ENCODE results near the gene NTPCR.
"Not testable (repeated sequence)": the region's sequence is repeated elsewhere in the genome, so short reads cannot be mapped to it uniquely, and the experiment has no call there.

The NTPCR gene, protein sequence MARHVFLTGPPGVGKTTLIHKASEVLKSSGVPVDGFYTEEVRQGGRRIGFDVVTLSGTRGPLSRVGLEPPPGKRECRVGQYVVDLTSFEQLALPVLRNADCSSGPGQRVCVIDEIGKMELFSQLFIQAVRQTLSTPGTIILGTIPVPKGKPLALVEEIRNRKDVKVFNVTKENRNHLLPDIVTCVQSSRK

DNA sequence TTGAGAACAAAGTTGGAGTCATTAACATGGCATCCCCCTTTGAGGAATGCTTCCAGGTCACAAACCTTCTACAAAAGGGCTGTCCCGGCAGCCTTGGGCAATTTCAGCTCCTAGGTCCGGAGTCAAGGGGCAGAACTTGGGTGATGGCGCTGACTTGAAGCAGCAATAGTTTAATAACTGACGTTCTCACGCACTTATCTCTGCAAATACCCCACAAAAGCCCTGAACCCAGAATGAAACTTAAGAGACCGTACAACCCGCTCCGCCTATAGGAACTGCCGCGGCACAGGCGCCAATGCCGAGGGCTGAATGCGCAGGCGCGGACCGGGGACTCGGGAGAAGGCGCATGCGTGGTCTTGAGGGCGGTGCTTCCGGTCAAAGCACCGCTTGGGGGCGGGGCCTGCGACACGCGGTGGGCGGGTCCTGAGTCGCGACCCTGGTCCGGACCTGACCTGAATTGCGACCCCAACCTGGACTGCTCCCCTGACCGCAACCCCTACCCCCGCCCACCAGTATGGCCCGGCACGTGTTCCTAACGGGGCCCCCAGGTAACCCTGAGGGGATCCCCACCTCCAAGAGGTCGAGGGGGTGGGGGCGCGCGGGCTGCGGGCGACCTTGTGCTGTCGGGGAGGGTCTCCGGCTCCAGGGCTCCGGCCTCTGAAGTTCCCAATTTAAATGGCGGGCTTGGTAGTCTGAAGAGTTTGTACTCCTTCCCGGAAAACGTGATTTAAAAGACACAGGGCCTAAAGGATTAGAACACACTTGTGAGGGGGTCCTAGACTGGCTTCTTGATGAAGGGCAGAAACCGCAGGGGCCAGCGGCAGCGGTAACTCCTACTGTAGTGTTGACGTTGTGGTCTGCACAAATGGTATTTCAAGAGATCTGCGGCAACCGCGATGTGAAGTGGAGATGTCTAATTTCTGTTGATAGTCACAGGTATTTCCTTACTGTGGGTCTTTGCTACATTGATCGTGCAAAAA is at the start of gene NTPCR:
Gene NTPCR, plus strand, starts transcription at position 415 of the 980 bp plus-strand sequence. Its CDS starts 100 bp downstream, at position 515.
- DNase-seq (ENCODE audit: low read depth) = peak; percentile 76

DNA sequence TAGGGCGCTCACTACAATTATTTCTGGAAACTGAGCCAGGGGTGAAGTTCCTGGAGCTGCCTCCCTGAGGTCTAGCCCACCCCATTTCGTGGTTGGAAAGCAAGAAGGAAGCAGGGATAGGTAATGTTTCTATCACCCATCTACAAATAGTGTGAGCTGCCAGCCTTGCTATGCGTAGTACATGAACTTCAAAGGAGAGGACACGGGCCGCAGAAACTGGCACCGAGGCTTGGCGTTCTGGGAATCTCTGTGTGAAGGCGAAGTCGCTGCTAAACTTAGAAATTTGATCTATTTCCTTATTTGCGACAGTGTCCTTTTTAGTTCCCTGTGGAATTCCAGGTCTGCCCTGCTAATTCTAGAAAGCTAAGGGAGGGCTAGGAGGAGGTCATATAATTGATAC is 49.6 kb upstream of the NTPCR start:
- no peak for DNase-seq (ENCODE audit: low read depth)

DNA sequence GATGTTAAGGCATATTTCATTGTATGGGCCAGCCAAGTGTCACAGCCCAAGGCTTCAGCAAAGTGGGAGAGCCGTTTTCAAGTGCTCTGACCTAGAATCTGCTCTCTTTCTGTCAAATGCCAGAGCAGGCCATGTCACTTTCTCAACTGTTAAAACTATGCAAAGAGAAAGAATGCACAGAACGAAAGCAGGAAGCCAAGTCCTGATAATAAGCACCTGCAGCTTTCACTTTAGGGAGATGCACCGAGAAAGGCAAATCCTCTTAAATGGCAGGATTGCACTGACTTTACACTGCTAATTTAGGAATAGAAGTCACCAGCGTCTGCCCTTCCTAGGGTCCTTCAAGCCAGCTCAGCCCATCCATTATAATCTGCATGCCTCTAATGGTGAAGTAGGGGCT is 49.2 kb upstream of the NTPCR start:
- no peak for DNase-seq (ENCODE audit: low read depth)

DNA sequence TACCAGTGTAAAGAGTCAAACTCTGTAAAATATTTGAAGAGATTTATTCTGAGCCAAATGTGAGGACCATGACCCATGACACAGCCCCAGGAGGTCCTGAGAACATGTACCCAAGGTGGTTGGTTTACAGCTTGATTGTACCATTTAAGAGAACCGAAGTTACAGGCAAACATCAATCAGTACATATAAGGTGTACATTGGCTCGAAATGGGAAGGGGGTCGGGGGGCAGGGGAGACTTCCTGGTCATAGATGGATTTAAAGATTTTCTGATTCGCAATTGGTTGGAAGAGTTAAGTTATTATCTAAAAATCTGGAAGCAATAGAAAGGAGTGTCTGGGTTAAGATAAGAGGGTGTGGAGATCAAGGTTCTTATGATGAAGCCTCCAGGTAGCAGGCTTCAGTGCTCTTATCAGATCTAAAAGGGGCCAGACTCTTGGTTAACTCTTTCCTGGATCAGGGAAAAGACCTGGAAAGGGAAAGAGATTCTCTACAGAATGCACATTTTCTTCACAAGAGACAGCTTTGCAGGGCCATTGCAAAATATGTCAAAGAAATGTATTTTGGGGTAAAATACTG is 47.5 kb upstream of the NTPCR start:
- no peak for DNase-seq (ENCODE audit: low read depth)

DNA sequence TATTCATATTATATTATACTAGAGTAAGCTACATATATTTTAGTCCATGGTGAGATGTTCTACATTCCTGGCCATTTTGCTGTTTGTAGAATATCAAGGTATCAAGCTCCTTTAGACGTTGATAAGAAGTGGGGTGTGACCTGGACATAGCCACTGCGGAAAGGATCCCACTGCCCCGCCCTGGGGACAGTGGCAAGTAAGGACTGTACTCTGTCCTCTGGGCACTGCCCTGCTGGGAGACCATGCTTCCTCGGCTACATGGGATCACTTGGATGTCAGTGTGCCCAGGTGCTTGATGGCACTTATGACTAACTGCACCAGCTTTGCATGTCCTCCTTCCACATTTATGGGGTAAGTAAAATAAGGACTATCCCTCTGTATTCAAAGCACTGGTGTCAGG is 46.3 kb upstream of the NTPCR start:
- DNase-seq (ENCODE audit: low read depth) = no peak

DNA sequence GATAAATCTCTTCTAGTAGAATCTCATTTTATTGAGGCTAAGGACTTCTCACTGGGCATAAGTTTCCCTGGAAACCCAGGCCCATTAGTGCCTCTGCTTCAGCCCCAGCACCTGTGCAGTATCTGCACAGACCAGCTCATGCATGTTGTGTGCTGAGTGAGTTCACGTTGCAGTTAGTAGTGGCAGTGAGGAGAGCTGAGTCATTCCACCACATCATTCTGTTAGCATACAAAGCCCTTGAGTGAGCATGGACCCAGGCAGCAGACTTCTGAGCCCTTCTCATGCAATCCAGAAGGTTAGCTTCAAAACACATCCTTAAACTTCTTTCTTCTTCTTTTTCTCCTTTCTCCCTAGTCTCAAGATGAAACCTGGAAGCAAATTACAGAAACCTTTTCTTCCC is 45.8 kb upstream of the NTPCR start:
- DNase-seq (ENCODE audit: low read depth) = peak; percentile 40

DNA sequence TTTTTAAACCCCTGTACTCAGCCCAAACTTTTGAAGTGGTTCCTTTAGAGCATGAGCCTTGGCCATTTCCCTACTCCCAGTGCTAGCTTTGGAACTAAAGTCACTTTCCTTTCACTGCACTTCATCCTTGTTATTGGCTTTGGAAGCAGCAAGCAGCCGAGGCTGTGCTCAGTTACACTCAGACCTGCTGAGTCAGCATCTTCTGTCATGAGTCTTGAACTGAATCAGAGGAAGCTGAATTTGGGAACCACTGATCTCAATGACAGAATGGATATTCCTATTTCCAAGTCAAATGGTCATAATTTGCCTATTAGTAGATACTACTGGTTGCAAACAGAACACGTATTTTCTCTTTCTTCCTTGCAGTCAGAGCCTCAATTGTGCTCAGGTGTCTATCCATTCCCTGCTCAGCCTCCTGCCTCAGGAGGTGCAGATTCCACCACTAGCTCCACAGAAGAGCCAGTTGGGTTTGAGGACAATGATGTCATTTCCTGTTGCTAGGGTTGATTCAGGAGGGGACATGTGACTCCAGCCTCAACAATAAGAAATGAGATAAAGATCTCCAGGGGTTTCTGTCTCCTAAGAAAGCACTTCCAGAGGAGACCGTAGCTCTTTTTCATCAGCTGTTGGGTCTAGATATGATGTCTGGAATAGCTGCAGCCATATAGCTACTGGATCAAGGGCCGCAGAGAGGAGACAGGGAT is 44.9 kb upstream of the NTPCR start:
- peak; percentile 39 for DNase-seq (ENCODE audit: low read depth)

DNA sequence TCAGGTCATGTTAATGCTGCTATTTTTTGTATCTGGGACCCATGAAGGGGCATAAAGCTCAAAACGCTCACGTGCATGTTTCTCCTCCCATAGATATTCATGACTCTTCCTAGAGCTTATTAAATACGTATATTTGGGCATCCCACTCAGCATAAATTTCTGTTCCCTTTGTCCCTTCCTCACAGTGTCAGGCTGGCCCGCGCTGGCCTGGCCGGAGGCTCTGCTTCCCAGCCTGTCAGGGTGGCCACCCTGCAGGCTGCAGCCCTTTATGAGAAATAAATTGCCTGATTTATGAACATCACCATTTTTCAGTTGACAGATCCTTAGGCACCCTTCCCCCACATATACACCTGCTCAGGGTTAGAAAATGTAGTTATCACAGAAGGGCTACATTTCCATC is 44.0 kb upstream of the NTPCR start:
- no peak for DNase-seq (ENCODE audit: low read depth)

DNA sequence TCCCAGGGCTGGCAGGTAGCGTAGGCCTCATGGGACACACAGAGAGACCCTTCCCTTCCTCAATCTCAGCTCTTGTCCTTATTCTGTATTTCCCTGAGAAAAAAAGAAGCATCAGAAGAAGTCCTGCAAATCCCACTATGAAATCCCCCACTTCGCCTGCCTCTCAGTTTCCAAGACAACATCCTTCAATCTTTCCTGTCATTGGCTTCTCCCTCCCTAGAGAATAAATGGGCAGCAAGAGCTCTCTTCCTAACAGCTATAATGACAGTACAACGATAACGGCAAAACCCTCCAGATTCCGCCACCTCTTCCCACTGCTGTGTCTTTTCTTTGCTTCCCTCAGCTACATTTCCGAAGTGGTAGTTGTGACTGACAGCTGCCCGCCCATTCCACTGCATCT is 41.6 kb upstream of the NTPCR start:
- DNase-seq (ENCODE audit: low read depth) = no peak

DNA sequence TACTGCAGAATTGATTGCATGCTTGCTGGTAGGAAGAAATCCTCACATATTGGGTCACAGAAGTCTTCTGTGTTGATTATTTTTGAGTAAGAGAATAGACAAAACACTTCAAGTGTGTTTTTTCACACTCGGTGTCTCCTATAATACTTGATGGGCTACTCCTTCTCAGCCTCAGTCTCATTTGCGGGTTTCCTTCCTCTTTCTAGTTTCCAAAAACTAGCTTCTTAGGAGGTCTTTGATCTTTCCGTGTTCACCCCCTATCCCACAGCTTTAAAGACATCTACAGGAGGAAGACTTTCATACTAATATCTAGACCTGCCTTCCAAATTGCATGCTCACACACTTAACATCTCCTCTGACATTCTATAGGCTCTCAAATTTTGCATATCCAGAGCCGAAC is 40.7 kb upstream of the NTPCR start:
- no peak for DNase-seq (ENCODE audit: low read depth)

DNA sequence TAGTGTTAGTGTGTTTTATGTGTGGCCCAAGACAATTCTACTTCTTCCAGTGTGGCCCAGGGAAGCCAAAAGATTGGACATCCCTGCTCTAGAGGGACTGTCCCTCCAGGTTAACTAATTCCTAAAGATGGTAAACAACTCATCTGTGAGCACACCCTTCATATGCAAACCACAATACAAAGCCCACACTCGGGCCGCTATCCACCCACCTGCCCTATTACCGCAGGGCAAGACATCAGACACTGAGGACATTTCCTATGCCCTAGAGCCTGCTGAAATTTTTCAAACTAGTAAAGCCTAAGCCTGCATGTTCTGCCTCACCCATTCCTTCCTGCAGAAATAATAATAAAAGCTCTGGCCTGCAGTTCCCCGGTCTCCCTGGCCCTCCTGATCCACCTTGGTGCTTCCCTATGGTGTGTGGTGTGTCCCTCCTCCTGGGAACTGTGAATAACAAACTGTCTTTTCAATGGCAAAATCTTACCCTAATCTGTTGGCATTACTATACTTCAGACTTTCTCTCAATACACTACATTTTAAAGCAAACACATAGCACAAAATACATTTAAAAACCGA is 39.3 kb upstream of the NTPCR start:
- no peak for DNase-seq (ENCODE audit: low read depth)

DNA sequence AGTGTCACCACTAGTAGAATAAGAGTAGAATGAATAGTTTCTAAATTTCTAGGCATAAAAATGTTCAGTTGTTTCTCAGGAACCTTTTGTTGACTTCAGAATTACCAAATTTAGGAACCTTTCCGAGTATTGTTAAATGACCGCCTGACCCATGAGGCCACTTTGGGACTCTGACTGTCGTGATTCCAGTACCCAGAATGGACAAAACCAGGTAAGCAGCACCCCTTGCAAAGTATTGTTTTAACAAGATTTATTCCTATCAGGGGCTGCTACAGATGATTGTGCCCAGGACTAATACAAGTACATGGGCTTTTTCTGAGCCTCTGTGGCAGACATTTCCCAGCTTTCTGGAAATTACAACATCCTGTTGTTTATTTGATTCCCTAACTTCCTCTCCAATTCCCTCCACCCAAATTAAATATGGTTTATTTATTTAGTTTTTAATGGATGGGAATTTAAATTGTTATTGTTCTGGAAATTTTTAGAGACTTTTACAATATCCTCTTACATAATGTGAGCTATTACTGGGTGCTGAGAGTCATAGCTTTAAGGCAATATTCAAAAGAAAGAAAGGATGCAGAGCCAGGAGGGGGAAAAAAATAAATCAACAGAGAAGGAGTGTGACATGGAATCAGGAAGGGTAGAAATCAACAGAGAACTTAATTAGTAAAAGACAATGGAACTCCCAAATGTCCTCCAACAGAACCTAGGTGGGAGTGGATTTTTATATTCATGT is 37.4 kb upstream of the NTPCR start:
- DNase-seq (ENCODE audit: low read depth) = no peak

DNA sequence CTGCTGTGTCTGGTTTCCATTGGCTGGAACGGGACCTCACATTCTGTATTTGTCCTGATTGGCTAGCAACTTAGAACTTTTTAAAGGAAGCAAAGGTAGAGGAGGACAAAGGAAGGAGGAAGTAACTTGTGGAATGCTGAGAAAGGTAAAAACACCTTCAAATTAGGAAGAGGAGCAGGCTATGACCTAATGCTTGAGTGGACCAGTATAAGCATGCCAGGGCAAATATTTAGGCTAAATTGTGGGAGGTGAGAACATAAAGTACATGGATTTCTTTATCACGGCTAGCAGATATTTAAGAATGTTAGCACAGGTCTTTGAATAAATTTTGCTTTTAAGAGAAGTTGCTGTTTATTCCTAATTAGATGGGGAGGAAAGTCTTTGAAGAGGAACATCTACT is 36.1 kb upstream of the NTPCR start:
- DNase-seq (ENCODE audit: low read depth) = not testable (repeated sequence)

DNA sequence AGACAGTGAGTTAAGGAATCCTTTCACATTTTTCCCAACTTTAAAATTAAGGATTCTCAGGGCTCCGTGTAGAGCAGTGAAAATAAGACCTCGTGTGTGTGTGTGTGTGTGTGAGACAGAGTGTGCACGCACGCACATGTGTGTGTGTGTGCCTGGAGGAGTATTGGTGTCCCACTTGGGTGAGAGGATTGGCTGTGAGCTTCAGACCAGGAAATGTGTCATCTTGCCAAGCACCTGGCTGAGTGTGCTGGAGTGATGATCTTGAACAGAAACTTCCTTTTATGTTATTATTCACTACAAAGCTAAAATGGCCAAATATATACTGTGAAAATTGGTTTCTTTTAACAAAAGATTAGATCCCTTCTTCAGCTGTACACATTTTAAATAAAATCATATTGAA is 35.2 kb upstream of the NTPCR start:
- DNase-seq (ENCODE audit: low read depth) = no peak

DNA sequence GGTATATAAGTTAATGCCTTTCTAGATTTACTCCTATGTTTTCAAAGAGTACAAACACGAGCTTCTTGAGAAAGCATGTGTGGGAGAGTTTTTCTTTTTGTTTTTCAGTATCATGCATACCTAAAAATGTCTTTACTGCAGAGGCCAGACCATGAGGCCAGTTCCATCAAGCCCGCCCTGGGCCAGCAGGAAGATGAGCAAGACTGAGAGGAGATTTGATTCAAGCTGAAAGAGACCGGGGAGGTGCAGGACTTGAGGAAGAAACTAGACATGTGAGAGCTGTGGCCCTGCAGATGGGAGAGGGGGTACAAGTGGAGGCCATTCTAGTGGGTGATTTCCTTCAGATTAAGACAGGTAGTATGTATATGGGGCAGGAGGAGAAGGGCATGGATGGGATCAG is 33.4 kb upstream of the NTPCR start:
- DNase-seq (ENCODE audit: low read depth) = no peak

DNA sequence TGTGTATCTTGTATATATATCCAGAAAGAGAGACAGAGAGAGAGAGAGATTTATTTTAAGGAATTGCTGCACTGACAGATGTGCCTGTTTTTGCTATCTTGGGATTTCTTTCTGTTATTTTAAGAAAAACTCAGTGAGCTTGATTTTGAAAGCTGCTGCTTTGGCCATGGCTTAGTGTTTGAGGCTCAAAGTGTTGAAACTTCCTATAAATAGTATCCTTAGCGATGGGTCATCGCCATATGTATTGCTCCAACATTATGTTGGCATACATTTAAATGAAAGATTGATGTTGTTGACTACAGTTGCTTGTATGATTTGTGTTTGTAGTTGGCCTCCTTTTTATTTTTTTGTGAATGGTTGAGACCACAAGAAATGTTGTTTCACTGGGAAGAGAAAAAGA is 29.0 kb upstream of the NTPCR start:
- DNase-seq (ENCODE audit: low read depth) = peak; percentile 6

DNA sequence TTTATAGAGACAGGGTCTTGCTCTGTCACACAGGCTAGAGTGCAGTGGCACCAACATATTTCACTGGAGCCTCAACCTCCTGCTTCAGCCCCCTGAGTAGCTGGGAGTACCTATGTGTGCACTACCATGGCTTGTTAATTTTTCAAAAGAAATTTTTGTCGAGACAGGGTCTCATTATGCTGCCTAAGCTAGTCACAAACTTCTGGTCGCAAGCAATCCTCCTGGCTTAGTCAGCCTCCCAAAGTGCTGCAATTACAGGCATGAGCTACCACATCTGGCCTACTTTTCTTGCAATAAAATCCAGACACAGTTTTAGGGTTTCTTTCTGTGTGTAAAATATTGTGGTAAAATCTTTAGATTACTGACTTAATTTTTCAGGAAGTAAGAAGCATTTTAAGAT is 27.9 kb upstream of the NTPCR start:
- peak; percentile 23 for DNase-seq (ENCODE audit: low read depth)

DNA sequence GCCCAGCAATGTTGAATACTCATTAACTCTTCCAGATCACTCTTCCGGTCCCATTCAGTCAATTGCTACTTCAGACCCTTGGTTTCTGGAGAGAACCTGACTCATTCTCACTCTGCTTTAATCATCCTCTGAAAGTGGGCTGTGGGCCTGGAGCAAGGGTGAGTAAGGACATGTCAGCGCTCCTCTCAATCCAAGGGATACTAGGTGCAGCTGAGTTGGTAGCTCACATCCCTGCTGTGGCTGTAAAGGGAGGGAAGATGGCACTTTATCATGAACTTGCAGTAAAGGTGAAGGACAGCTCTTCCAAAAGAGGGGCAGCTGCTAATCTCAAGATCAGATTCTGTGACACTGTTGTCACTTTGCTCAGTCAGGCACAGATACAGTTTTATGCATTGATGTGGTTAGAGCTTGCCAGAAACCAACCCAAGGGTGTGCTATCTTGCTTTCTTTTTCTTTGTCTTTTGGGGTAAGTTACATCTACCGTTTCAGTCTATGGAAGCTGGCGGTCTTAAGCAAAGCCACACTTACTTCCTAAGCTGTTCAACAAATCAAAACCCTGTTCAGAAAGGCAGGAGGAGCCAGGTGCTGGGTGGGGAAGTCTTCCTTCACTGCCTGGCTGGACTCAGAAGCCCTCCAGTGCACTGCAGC is 26.5 kb upstream of the NTPCR start:
- peak; percentile 6 for DNase-seq (ENCODE audit: low read depth)

DNA sequence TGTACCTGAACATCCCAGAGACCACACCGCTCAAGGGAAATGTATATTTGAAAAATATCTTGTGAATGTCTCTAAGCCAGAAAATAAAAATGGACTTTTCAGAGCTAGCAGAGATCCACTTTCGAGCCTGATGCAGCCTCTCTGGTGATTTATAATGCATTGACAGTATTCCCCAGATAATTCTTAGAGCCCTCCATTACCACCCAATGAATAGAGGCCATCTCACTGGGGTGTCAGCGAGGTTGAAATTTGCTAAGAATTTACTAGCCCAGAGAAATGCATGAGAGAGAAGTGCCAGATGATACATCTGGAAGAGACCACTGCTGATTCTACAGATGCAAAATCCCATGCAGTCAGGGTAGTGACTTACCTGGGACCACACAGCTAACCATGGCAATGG is 25.5 kb upstream of the NTPCR start:
- no peak for DNase-seq (ENCODE audit: low read depth)

DNA sequence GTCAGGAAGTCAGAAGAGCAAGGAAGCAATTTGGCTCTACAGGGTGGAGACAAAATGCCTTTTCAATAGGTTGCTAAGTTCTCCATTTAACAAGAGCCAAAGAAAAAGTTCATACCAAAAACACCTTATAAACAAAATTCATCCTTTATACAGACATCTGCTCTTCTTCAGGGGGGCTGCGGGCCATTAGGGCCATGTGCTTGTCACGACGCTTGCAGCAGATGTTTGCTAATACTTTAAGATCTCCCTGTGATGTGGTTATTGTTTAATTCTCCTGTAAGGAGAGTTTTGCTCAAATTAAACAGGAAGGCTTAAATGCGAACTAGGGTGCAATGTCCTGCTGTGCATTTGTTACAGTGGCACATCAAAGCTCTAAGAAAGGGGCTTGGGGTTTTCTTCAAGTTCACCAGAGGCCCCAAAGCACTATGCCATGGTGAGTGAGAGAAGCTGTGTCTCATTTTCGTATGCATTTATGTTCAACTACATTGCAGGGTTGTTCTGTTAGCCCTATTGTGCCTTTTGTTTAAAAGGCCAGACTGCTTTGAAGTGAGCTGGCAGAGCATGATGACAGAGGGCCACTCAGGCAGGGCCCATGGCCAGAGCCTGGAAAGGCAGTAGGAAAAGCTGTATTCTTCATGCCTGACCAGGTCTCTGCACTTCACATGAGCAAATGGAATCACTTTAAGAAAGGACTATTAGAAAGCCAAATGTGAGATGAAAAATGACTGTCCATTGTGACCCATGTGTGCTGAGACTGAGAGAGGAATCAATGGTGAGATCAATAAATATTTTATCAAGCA is 24.8 kb upstream of the NTPCR start:
- DNase-seq (ENCODE audit: low read depth) = no peak

All from stromal cell of bone marrow (primary cell).